Prostate gland (tissue), 2 donors: ENCODE results near the gene OR51I1. TPM values are rescaled to one million over a fixed set of nuclear protein-coding genes. Genes with fewer than 3 reads are reported as not detected.

Source experiments
- DNase-seq: peaks from one replicate; pipeline ENCODE4 v3.0.0-alpha.2; 2019; ENCODE audit warnings: low spot score
- H3K27ac ChIP-seq, 2 donors: fragments of 200-600 bp; sonication (generic); 2 replicates each; pipeline ENCODE4 v1.5.1; 2017 to 2019
- H3K27me3 ChIP-seq: fragments of 200-600 bp; sonication (generic); replicated peaks from 2 replicates; pipeline ENCODE4 v1.5.1; 2019; ENCODE audit not compliant: insufficient read depth
- H3K36me3 ChIP-seq, 2 donors: fragments of 200-600 bp; sonication (generic); 1 replicate in 1 of 2; 2 replicates in 1 of 2; pipeline versions ENCODE4 v1.5.1 to v1.8.1; 2017 to 2019
- H3K4me1 ChIP-seq: fragments of 200-600 bp; sonication (generic); replicated peaks from 2 replicates; pipeline ENCODE4 v1.5.1; 2019
- H3K4me3 ChIP-seq, 2 donors: fragments of 200-600 bp; sonication (generic); 2 replicates each; pipeline ENCODE4 v1.5.1; 2017 to 2019
- H3K9me3 ChIP-seq: fragments of 200-600 bp; sonication (generic); 2 replicates; pipeline ENCODE4 v1.5.1; 2017
- POLR2A ChIP-seq: fragments of 450-650 bp; IDR thresholded peaks from one replicate; pipeline ENCODE4 v1.6.1; 2016; ENCODE audit warnings: antibody characterized with exemption, mild to moderate bottlenecking
- POLR2AphosphoS5 ChIP-seq: sonication (generic); formaldehyde crosslinking; IDR thresholded peaks from one replicate; pipeline ENCODE4 v1.6.1; 2017; ENCODE audit warnings: antibody characterized with exemption
- WGBS: methylation state at CpG from one replicate; pipeline ENCODE4 v1.1.5; 2018; 5-methylcytosine and 5-hydroxymethylcytosine counted together
- intact Hi-C: fragments of 100-400 bp; cut with DNase I; formaldehyde crosslinking; loops from one replicate; pipeline ENCODE4 v1.14.2; 2022
- total RNA-seq, 2 donors: library from RNA; depleted of rRNA; stranded (reverse); fragments of >200 nt; gene quantifications; one replicate each; pipeline ENCODE4 v1.1.0, GENCODE V29; 2016
- TF ChIP-seq, protein P1 (sequence below), 4 experiments: fragments of 200-600 bp in 2 of 4; fragments of 450-650 bp in 2 of 4; sonication (generic) in 2 of 4; IDR thresholded peaks; 1 replicate in 3 of 4; 2 replicates in 1 of 4; pipeline ENCODE4 v1.5.1; 2016 to 2019; ENCODE audit warnings: antibody characterized with exemption in 4 of 4, mild to moderate bottlenecking in 2 of 4, moderate library complexity in 2 of 4

The OR51I1 gene
- total RNA-seq, 2 donors from 2014 or later: 1.1 TPM; not detected in 1

DNA sequence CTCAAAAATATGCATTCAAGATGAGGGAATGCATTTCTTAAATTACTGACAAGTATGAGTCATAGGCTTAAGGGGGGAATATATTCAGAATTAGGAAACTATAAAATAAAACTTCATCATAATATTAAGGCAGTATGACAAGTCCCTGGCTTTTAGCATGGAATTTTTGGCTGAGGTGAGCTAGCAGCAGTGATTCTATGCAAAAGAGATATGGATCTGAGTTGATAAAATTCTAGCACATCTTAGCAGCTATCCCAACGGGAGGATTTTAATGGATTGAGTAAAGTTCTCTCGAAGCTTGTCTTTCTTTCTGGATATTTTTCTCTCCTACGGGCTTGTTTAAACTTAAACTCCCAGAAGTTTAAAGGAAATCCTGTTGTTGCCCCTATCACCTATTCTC lies 18.2 kb downstream of the OR51I1 start:
- Histone ChIP-seq H3K27me3 (no peaks in the 10 kb centered on the region), H3K9me3 (no peaks in the 10 kb centered on the region), H3K4me1 (no peaks in the 10 kb centered on the region), H3K27ac (no peak overlapping the region), H3K36me3 (no peaks in the 10 kb centered on the region), H3K4me3 (no peak overlapping the region)
- TF ChIP-seq, protein P1, sequence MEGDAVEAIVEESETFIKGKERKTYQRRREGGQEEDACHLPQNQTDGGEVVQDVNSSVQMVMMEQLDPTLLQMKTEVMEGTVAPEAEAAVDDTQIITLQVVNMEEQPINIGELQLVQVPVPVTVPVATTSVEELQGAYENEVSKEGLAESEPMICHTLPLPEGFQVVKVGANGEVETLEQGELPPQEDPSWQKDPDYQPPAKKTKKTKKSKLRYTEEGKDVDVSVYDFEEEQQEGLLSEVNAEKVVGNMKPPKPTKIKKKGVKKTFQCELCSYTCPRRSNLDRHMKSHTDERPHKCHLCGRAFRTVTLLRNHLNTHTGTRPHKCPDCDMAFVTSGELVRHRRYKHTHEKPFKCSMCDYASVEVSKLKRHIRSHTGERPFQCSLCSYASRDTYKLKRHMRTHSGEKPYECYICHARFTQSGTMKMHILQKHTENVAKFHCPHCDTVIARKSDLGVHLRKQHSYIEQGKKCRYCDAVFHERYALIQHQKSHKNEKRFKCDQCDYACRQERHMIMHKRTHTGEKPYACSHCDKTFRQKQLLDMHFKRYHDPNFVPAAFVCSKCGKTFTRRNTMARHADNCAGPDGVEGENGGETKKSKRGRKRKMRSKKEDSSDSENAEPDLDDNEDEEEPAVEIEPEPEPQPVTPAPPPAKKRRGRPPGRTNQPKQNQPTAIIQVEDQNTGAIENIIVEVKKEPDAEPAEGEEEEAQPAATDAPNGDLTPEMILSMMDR (IDR thresholded peaks at IDR 0.05): no peak
- no peak for TF ChIP-seq POLR2AphosphoS5
- TF ChIP-seq POLR2A: no peak
- no peak for DNase-seq
- intact Hi-C loops: no loop called here
- WGBS: 37% methylated on average over 3 of the region's 3 CpGs

GRCh38 chr11:5421811-5422210 lies 19.5 kb downstream of the OR51I1 start, which contains the start of gene OR51Q1:
OR51Q1 (plus strand) TSS chr11:5422111; CDS start chr11:5422201, 90 bp downstream.
- H3K9me3 ChIP-seq: no peaks in the 10 kb centered on the region
- H3K4me1 ChIP-seq: no peaks in the 10 kb centered on the region
- TF ChIP-seq, protein P1 (IDR thresholded peaks at IDR 0.05): no peak
- TF ChIP-seq POLR2AphosphoS5: no peak
- no peak for TF ChIP-seq POLR2A
- no peaks in the 10 kb centered on the region for H3K36me3 ChIP-seq
- DNase-seq: no peak
- H3K27me3 ChIP-seq: no peaks in the 10 kb centered on the region
- 86% methylated on average over 1 of the region's 1 CpG for WGBS
- H3K27ac ChIP-seq: no peak within 1 kb of the TSS
- intact Hi-C loops: no loop called here
- no peak within 1 kb of the TSS for H3K4me3 ChIP-seq

DNA sequence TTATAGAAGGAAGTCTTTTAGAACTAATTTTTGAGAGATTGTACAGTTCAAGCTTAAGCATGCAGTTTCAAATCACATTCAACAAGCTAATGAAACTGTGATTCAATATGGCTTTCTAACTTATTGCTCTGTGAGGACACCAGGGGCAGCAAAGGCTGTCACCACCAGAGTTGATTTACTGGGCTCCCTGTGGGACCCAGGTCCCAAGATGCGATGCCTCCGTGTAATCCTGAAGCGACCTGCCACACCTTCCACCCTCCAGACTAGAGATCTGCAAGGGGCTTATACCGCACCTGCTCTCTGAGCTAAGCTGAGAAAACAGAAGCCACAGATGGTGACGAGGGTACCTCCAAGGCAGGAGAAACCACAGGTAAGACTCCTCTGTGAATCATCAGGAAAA lies 20.3 kb downstream of the OR51I1 start:
- no peaks in the 10 kb centered on the region for H3K36me3 ChIP-seq
- TF ChIP-seq, protein P1 (IDR thresholded peaks at IDR 0.05): no peak
- TF ChIP-seq POLR2AphosphoS5: no peak
- no peak for TF ChIP-seq POLR2A
- no peaks in the 10 kb centered on the region for H3K4me1 ChIP-seq
- no peak overlapping the region for H3K4me3 ChIP-seq
- no peaks in the 10 kb centered on the region for H3K9me3 ChIP-seq
- intact Hi-C loops: no loop called here
- DNase-seq: no peak
- H3K27ac ChIP-seq: no peak overlapping the region
- 72% methylated on average over 5 of the region's 5 CpGs for WGBS
- H3K27me3 ChIP-seq: no peaks in the 10 kb centered on the region

DNA sequence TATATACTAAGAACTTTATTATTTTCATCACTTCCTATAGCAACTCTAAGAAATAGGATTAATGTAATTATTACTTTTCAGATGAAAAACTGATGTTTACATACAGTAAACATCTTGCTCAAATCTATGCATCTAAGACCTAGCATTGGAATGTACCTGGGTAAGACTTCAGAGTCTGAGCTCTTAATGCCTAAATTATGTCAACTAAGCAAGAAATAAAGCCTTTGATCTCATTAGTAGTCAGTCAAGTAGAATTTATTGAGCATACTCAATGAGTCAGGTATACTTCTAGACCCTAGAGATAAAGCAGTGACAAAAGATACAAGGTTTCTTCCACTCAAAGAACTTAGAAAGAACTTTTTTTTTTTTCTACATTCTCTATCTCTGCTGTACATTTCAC lies 36.1 kb downstream of the OR51I1 start:
- no peak overlapping the region for H3K4me3 ChIP-seq
- DNase-seq: no peak
- no peaks in the 10 kb centered on the region for H3K4me1 ChIP-seq
- no peaks in the 10 kb centered on the region for H3K36me3 ChIP-seq
- intact Hi-C loops: no loop called here
- no peak overlapping the region for H3K27ac ChIP-seq
- no peak for TF ChIP-seq POLR2AphosphoS5
- TF ChIP-seq, protein P1 (IDR thresholded peaks at IDR 0.05): no peak
- no peak for TF ChIP-seq POLR2A
- no peaks in the 10 kb centered on the region for H3K27me3 ChIP-seq
- H3K9me3 ChIP-seq: no peaks in the 10 kb centered on the region

GRCh38 chr11:5398936-5399335 lies 42.4 kb downstream of the OR51I1 start:
- Histone ChIP-seq H3K4me3 (no peak overlapping the region), H3K27ac (no peak overlapping the region), H3K9me3 (no peaks in the 10 kb centered on the region), H3K27me3 (no peaks in the 10 kb centered on the region), H3K36me3 (no peaks in the 10 kb centered on the region), H3K4me1 (no peaks in the 10 kb centered on the region)
- intact Hi-C loops: no loop called here
- no peak for DNase-seq
- TF ChIP-seq, protein P1 (IDR thresholded peaks at IDR 0.05): no peak
- TF ChIP-seq POLR2AphosphoS5 (no peak), POLR2A (no peak)
